BE2C (cell line): Measurements from ENCODE around the gene CLEC16A.

Experiments
- DNase-seq: peaks from one replicate; pipeline ENCODE4 v3.0.0-alpha.2; 2020
- H3K27me3 ChIP-seq: fragments of 250-450 bp; sonication (Bioruptor Pico); 2 replicates; pipeline ENCODE4 v1.5.1; 2020; ENCODE audit warnings: mild to moderate bottlenecking
- H3K36me3 ChIP-seq: fragments of 250-450 bp; sonication (Bioruptor Pico); 2 replicates; pipeline ENCODE4 v1.5.1; 2020; ENCODE audit warnings: mild to moderate bottlenecking
- H3K4me1 ChIP-seq: fragments of 250-450 bp; sonication (Bioruptor Pico); 2 replicates; pipeline ENCODE4 v1.5.1; 2020
- H3K4me3 ChIP-seq: 2 replicates; pipeline ENCODE4 v1.5.1; 2011; ENCODE audit warnings: low read depth, low read length
- H3K9me3 ChIP-seq: fragments of 250-450 bp; sonication (Bioruptor Pico); 2 replicates; pipeline ENCODE4 v1.5.1; 2020
- TF ChIP-seq, protein P1 (sequence below): IDR thresholded peaks from 2 replicates; pipeline ENCODE4 v1.5.1; 2012; ENCODE audit warnings: mild to moderate bottlenecking, low read depth, low read length

Gene CLEC16A

DNA sequence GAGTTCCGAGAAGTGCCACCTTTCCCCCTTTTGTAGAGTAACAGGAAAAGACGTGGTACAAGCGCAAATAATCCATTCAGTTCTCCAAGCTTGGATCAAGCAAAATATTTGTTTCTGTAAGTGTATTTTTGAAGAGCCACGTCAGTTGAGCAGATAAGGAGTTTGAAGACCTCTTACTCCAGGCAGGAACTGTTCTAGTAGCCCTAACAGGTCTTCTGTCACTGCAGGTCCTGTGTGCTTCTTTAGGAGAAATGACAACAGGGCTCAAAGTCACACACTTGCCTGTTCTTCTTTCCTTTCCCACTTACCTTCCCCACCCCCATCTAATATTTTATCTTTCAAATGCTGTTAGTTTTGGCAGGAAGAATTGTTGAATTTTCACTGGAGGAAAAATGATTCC is 93.9 kb downstream of the CLEC16A start:
- TF ChIP-seq, protein P1, sequence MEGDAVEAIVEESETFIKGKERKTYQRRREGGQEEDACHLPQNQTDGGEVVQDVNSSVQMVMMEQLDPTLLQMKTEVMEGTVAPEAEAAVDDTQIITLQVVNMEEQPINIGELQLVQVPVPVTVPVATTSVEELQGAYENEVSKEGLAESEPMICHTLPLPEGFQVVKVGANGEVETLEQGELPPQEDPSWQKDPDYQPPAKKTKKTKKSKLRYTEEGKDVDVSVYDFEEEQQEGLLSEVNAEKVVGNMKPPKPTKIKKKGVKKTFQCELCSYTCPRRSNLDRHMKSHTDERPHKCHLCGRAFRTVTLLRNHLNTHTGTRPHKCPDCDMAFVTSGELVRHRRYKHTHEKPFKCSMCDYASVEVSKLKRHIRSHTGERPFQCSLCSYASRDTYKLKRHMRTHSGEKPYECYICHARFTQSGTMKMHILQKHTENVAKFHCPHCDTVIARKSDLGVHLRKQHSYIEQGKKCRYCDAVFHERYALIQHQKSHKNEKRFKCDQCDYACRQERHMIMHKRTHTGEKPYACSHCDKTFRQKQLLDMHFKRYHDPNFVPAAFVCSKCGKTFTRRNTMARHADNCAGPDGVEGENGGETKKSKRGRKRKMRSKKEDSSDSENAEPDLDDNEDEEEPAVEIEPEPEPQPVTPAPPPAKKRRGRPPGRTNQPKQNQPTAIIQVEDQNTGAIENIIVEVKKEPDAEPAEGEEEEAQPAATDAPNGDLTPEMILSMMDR = no peak
- H3K36me3 ChIP-seq = no peaks in the 10 kb centered on the region; the same call in 1 of the 2 replicates

DNA sequence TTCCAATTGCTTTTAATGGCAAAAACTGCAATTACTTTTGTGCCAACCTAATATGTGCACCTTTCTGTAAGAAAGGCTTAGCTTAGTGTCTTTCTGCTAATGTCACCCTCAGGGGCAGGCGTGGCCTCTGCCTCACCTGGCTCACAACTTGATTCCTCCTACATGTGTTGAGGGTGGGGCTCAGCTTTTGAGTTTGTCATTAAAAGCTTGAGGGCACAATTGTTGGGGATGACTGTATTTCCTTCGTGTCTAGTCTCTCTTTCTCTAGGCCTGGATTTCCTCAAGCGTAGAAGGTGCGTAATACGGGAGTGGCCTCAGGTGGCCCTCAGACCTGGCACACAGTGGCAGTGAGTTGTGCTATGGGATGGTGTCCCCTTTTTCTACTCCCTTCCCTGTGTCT is 94.4 kb downstream of the CLEC16A start:
- no peaks in the 10 kb centered on the region; the same call in 1 of the 2 replicates for H3K36me3 ChIP-seq
- H3K27me3 ChIP-seq = no peaks in the 10 kb centered on the region
- H3K9me3 ChIP-seq = no peaks in the 10 kb centered on the region
- TF ChIP-seq, protein P1 = no peak
- no peak overlapping the region for H3K4me3 ChIP-seq
- H3K4me1 ChIP-seq = no peaks in the 10 kb centered on the region
- no peak for DNase-seq

More for the DNA sequence above, 93.9 kb downstream of the CLEC16A start:
- Histone ChIP-seq H3K4me1 (no peaks in the 10 kb centered on the region), H3K9me3 (no peaks in the 10 kb centered on the region), H3K27me3 (no peaks in the 10 kb centered on the region), H3K4me3 (no peak overlapping the region)
- DNase-seq = no peak

DNA sequence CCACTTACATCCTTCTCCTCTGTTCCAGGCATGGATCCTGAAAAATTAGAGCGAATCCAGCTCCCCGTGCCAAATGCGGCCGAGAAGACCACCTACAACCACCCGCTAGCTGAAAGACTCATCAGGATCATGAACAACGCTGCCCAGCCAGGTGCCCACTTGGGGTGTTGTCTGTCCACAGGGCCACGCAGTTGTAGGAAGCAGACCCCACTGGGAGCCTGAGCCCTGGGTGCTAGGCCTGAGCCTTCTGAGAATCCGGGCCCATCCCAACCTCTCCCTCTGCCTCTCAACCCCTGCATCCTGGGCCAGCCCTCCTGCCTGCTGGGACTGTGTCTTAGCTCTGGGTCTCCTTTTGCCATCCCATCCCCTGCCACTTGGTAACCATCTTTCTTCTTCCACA is 95.4 kb downstream of the CLEC16A start:
- Histone ChIP-seq H3K36me3 (no peaks in the 10 kb centered on the region), H3K4me3 (no peak overlapping the region), H3K4me1 (no peaks in the 10 kb centered on the region), H3K9me3 (no peaks in the 10 kb centered on the region), H3K27me3 (no peaks in the 10 kb centered on the region)
- no peak for DNase-seq
- TF ChIP-seq, protein P1 = no peak

DNA sequence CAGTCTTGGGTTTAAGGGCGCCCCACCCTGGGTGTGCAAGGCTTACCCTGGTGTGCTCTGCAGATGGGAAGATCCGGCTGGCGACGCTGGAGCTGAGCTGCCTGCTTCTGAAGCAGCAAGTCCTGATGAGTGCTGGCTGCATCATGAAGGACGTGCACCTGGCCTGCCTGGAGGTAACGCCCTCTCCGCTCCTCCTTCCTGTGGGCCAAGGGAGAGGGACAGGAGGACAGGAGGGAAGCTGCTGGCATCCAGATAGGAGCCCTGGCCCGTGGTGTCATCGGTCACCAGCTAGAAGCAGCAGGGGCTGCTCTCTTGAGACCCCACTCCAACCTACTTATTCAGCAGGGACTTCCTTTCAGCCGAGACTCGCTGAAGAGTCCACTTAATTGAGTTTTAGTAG is 97.8 kb downstream of the CLEC16A start:
- H3K36me3 ChIP-seq = no peaks in the 10 kb centered on the region
- TF ChIP-seq, protein P1 = no peak

DNA sequence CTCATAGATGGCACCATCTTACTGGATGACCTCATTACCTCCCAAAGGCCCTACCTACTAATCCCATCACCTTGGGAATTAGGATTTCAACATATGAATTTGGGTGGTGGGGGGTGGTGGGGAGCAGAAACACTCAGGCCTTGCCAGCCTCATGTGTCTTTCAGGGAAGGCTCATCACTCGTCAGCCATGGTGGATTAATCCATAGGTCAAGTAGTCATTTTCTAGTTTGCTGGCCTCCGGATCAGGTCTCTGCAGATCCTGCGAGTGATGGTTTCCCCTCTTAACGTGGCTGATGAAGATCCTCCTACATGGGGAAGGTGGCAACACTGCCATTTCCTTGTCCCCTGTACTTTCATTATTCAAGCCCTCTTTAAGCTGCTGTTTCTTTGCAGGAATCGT is 101.1 kb downstream of the CLEC16A start:
- DNase-seq = no peak
- Histone ChIP-seq H3K4me3 (no peak overlapping the region), H3K27me3 (no peaks in the 10 kb centered on the region), H3K9me3 (no peaks in the 10 kb centered on the region), H3K4me1 (peaks cover 7% of the 10 kb centered on the region), H3K36me3 (no peaks in the 10 kb centered on the region)
- TF ChIP-seq, protein P1 = no peak

More for the DNA sequence above, 97.8 kb downstream of the CLEC16A start:
- Histone ChIP-seq H3K9me3 (no peaks in the 10 kb centered on the region), H3K4me1 (peaks cover 5% of the 10 kb centered on the region), H3K27me3 (no peaks in the 10 kb centered on the region), H3K4me3 (no peak overlapping the region)
- DNase-seq = no peak

DNA sequence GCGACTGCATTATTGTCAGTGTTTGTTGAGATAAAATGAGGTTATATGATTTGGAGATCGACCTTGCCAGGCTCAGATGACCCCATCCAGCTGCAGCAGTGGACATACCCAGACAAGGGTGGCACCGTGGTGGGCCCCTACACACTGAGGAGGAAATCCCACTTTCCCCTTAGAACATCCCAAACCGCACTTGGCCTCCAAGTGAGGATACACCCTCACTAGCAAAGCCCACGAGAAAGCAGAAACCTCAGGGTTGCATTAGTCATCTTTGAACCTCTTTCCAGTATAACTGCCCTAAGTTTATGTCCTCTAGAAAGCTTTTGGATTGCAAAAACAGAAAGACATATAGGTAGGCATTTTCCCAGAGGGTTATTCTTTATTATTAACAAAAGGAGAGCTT is 101.5 kb downstream of the CLEC16A start:
- no peak for DNase-seq
- H3K9me3 ChIP-seq = no peaks in the 10 kb centered on the region
- peaks cover 7% of the 10 kb centered on the region for H3K4me1 ChIP-seq
- H3K36me3 ChIP-seq = no peaks in the 10 kb centered on the region
- no peak overlapping the region for H3K4me3 ChIP-seq
- TF ChIP-seq, protein P1 = no peak
- no peaks in the 10 kb centered on the region for H3K27me3 ChIP-seq
